GM12878 (cell line): Measurements from ENCODE around the gene SMIM1. TPM values are rescaled to one million over a fixed set of nuclear protein-coding genes. Genes with fewer than 3 reads are reported as not detected.

Experiments
- ATAC-seq: fragments of 200-7000 bp; cut with Tn5 transposase; 3 replicates; pipeline ENCODE4 v1.9.1; 2020; ENCODE audit warnings: mild to moderate bottlenecking, moderate library complexity
- BruUV-seq: library from RNA; stranded (reverse); fragments of 400-500 nt; replicated peaks from 2 replicates; lab custom pipeline; 2021; lab: Mats Ljungman, UMichigan
- CTCF ChIA-PET: fragments of 300-600 bp; sonication (Branson Sonifier 250); formaldehyde crosslinking; extraction: SDS; loops from one replicate; lab custom pipeline; 2021; ENCODE audit warnings: inconsistent platforms; lab: Yijun Ruan, JAX
- POLR2A ChIA-PET: fragments of 350-600 bp; formaldehyde crosslinking; extraction: SDS; loops from one replicate; lab custom pipeline; 2021; ENCODE audit warnings: inconsistent platforms; lab: Charles Lee
- RAD21 ChIA-PET: fragments of 300-600 bp; sonication (Branson Sonifier 250); formaldehyde crosslinking; loops from one replicate; lab custom pipeline; 2023; ENCODE audit warnings: antibody characterized with exemption; ENCODE audit not compliant: unreplicated experiment; lab: Charles Lee
- SMC1A ChIA-PET: fragments of 300-600 bp; sonication (Branson Sonifier 250); formaldehyde crosslinking; loops from one replicate; lab custom pipeline; 2023; ENCODE audit not compliant: unreplicated experiment, uncharacterized antibody; lab: Charles Lee
- DNase-seq: peaks from one replicate; pipeline ENCODE4 v3.0.0-alpha.2; 2011; ENCODE audit warnings: low read depth, low spot score
- FAIRE-seq: peaks from 3 replicates; lab custom pipeline; 2011; peaks lifted over from hg19 to GRCh38; lab: Jason Lieb, UNC
- H2AFZ ChIP-seq: 2 replicates; pipeline ENCODE4 v1.6.0; 2011; ENCODE audit warnings: low read depth, low read length, control low read depth; ENCODE audit not compliant: control insufficient read depth
- H3K27ac ChIP-seq: 2 replicates; pipeline ENCODE4 v1.5.1; 2011; ENCODE audit warnings: control low read depth; ENCODE audit not compliant: control insufficient read depth, insufficient read depth
- H3K27me3 ChIP-seq, 2 experiments: replicated peaks in 1 of 2; 2 replicates each; pipeline versions ENCODE4 v1.6.0 to v1.6.1; 2011; ENCODE audit warnings: low read length in 1 of 2; ENCODE audit not compliant: control insufficient read depth in 2 of 2, insufficient read depth in 2 of 2
- H3K36me3 ChIP-seq, 2 experiments: 2 replicates each; pipeline ENCODE4 v1.5.1; 2011; ENCODE audit warnings: low read length in 1 of 2; ENCODE audit not compliant: control insufficient read depth in 2 of 2, insufficient read depth in 2 of 2
- H3K4me1 ChIP-seq: 2 replicates; pipeline ENCODE4 v1.6.1; 2011; ENCODE audit warnings: mild to moderate bottlenecking, low read length, moderate library complexity, mixed read lengths; ENCODE audit not compliant: control insufficient read depth, insufficient read depth
- H3K4me2 ChIP-seq: 2 replicates; pipeline ENCODE4 v1.6.0; 2011; ENCODE audit warnings: control low read depth; ENCODE audit not compliant: control insufficient read depth, insufficient read depth
- H3K4me3 ChIP-seq: fragments of 200-600 bp; sonication (generic); 2 replicates; pipeline ENCODE4 v1.5.1; 2016
- H3K79me2 ChIP-seq: 2 replicates; pipeline ENCODE4 v1.6.0; 2011; ENCODE audit warnings: low read length; ENCODE audit not compliant: control insufficient read depth, insufficient read depth
- H3K9ac ChIP-seq: 2 replicates; pipeline ENCODE4 v1.8.0; 2011; ENCODE audit warnings: low read length, control low read depth, mixed read lengths; ENCODE audit not compliant: control insufficient read depth, insufficient read depth
- H3K9me3 ChIP-seq: replicated peaks from 3 replicates; pipeline ENCODE4 v1.5.1; 2011; ENCODE audit warnings: mild to moderate bottlenecking, low read length; ENCODE audit not compliant: control insufficient read depth, insufficient read depth
- H4K20me1 ChIP-seq: 2 replicates; pipeline ENCODE4 v1.6.0; 2011; ENCODE audit not compliant: control insufficient read depth, insufficient read depth
- ATF2 ChIP-seq: IDR thresholded peaks from 2 replicates; pipeline ENCODE4 v1.6.1; 2012; ENCODE audit warnings: low read length, inconsistent platforms
- CEBPB ChIP-seq, 2 experiments: fragments of 150-350 bp in 1 of 2; IDR thresholded peaks; 2 replicates each; pipeline ENCODE4 v1.6.1; 2012 to 2014; ENCODE audit warnings: low read depth in 2 of 2, low read length in 2 of 2, borderline replicate concordance in 1 of 2, inconsistent platforms in 1 of 2
- ELK1 ChIP-seq: IDR thresholded peaks from 2 replicates; pipeline ENCODE4 v1.6.1; 2012; ENCODE audit warnings: low read depth, low read length, improper control_type of control experiment
- HSF1 ChIP-seq: fragments of 150-350 bp; IDR thresholded peaks from 2 replicates; pipeline ENCODE4 v1.6.1; 2014; ENCODE audit warnings: mild to moderate bottlenecking, low read depth, low read length
- POU2F2 ChIP-seq: IDR thresholded peaks from 3 replicates; pipeline ENCODE4 v1.6.1; 2011; ENCODE audit warnings: low read depth, mild to moderate bottlenecking, low read length, borderline replicate concordance
- RB1 ChIP-seq: fragments of 450-650 bp; formaldehyde crosslinking; IDR thresholded peaks from 2 replicates; pipeline ENCODE4 v1.6.1; 2017; ENCODE audit warnings: mild to moderate bottlenecking, borderline replicate concordance
- RELA ChIP-seq: fragments of 450-650 bp; IDR thresholded peaks from 2 replicates; pipeline ENCODE4 v1.8.0; 2014; ENCODE audit warnings: borderline replicate concordance; ENCODE audit not compliant: partially characterized antibody
- RUNX3 ChIP-seq: IDR thresholded peaks from 2 replicates; pipeline ENCODE4 v1.6.1; 2012; ENCODE audit warnings: low read length, inconsistent platforms
- SIN3A ChIP-seq: IDR thresholded peaks from 2 replicates; pipeline ENCODE4 v1.6.1; 2012; ENCODE audit warnings: low read depth, low read length, improper control_type of control experiment
- SREBF1 ChIP-seq: IDR thresholded peaks from 2 replicates; pipeline ENCODE4 v1.6.1; 2012; ENCODE audit warnings: mild to moderate bottlenecking, low read length
- TCF7 ChIP-seq: IDR thresholded peaks from 2 replicates; pipeline ENCODE4 v1.6.1; 2014; ENCODE audit warnings: antibody characterized with exemption, borderline replicate concordance
- ZNF592 ChIP-seq: fragments of 450-650 bp; IDR thresholded peaks from 2 replicates; pipeline ENCODE4 v1.6.1; 2017; ENCODE audit warnings: mild to moderate bottlenecking, moderate library complexity
- ZNF622 ChIP-seq: fragments of 450-650 bp; IDR thresholded peaks from 2 replicates; pipeline ENCODE4 v1.6.1; 2017; ENCODE audit warnings: mild to moderate bottlenecking, inconsistent platforms
- WGBS: methylation state at CpG from one replicate; pipeline ENCODE4 v1.1.6; 2016; ENCODE audit warnings: low lambda C conversion rate; ENCODE audit not compliant: insufficient replicate concordance, insufficient coverage; ENCODE audit errors: missing lambda C conversion rate; 5-methylcytosine and 5-hydroxymethylcytosine counted together
- in situ Hi-C: fragments of 300-500 bp; cut with MboI; formaldehyde crosslinking; loops from 9 replicates; pipeline ENCODE4 v1.14.3; 2018; ENCODE audit warnings: mixed read lengths
- intact Hi-C: fragments of 100-400 bp; cut with micrococcal nuclease; formaldehyde crosslinking; loops from one replicate; pipeline ENCODE4 v1.14.2; 2022; ENCODE audit not compliant: unreplicated experiment
- polyA plus RNA-seq, 11 experiments: library from polyadenylated mRNA; depleted of rRNA in 4 of 11; unstranded in 6 of 11; stranded (reverse) in 5 of 11; fragments of >200 nt; fragmentation: Nextera tagmentation in 4 of 11; fragmentation: Illumina TruSeq in 1 of 11; extraction: Ambion mirVana in 4 of 11; extraction: Trizol in 1 of 11; gene quantifications; 1 replicate in 1 of 11; 2 replicates in 10 of 11; pipeline versions ENCODE4 v1.2.1 to v1.2.3, GENCODE V29; 2011 to 2016; ENCODE audit warnings: inconsistent platforms in 2 of 11, missing spikeins in 2 of 11, low read depth in 1 of 11
- total RNA-seq, 4 experiments: library from RNA; depleted of rRNA in 3 of 4; stranded (reverse); fragments of >200 nt in 3 of 4; fragmentation: Illumina TruSeq in 1 of 4; extraction: Trizol in 1 of 4; gene quantifications; 2 replicates each; pipeline versions ENCODE4 v1.2.1 to v1.2.3, GENCODE V29; 2013 to 2021

SMIM1 gene
- total and polyA plus RNA-seq, 10 of the 15 experiments (the other 5 are each of a cell fraction or from before 2014, with no cell fraction given), result 0.30 to 0.37 TPM; not detected in 8

- no peak for TF ChIP-seq SREBF1
- TF ChIP-seq RUNX3, result no peak
- no peak for TF ChIP-seq TCF7
These were observed 1.2 kb downstream of the SMIM1 start (continued) for GRCh38 chr1:3773572-3774275.

- no peak overlapping the region for H3K9ac ChIP-seq
- no peak overlapping the region for H3K27ac ChIP-seq
- no peaks in the 10 kb centered on the region; a peak in 1 of 4 replicates for H3K27me3 ChIP-seq
- ChIA-PET POLR2A (no interaction called here), CTCF (interaction anchor here (0.7 kb wide), 1 partner anchor 28 kb away, joined by 4 read pairs; no protein-coding TSS in a partner anchor), SMC1A (interaction anchor here (0.9 kb wide), 1 partner anchor 75 kb away, joined by 3 read pairs; no protein-coding TSS in a partner anchor), RAD21 (no interaction called here)
- H3K4me2 ChIP-seq, result no peak overlapping the region
- peaks cover 0 to 5% of the 10 kb centered on the region in 2 experiments; a peak in 2 of 4 replicates for H3K36me3 ChIP-seq
- DNase-seq (no peak), ATAC-seq (no peak), FAIRE-seq (no peak)
- intact Hi-C loops, result no loop called here
- WGBS, result 62% methylated on average over 16 of the region's 19 CpGs
- no peaks in the 10 kb centered on the region for H4K20me1 ChIP-seq
- no peaks in the 10 kb centered on the region for H3K9me3 ChIP-seq
- H2AFZ ChIP-seq, result no peak overlapping the region
- peaks cover 15% of the 10 kb centered on the region for H3K4me1 ChIP-seq
- no peaks in the 10 kb centered on the region for H3K79me2 ChIP-seq
- no TSS peak for BruUV-seq
- in situ Hi-C loops, result no loop called here
- no peak overlapping the region for H3K4me3 ChIP-seq
- TF ChIP-seq HSF1, result no peak
- no peak for TF ChIP-seq SIN3A
- TF ChIP-seq ZNF622, result no peak
- no peak for TF ChIP-seq ELK1
- no peak for TF ChIP-seq RELA
- no peak for TF ChIP-seq ZNF592
- no peak for TF ChIP-seq POU2F2
- no peak for TF ChIP-seq ATF2
- no peak for TF ChIP-seq CEBPB (IDR thresholded peaks at IDR 0.05; ENCODE audit: borderline replicate concordance in 1 of 2, low read depth in 2 of 2, low read length in 2 of 2)
- TF ChIP-seq RB1, result no peak
These were observed 1.9 kb downstream of the SMIM1 start for GRCh38 chr1:3774276-3774945.
